ENCODE data around the gene SH3RF1.

DNA sequence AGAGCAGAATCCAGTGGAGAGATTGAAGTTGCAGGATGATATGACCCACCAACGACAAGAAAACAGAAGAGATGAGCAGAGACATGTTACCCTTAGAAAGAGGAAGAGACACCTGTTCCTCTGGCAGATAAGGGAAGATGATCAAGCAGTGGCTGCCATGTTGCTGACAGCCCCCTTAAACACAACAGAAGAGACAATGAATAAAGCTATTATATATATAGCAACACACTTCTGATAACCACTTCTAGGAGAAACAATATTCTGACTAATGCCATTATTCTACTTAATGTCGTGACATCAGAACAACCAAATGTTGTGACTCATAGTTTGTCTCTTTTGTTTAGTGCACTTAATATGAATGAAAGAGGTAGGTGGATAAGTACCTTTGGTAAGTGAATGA is 44.9 kb downstream of the SH3RF1 start:
- no peak for TF ChIP-seq POLR2AphosphoS5 (IDR thresholded peaks at IDR 0.05)
- TF ChIP-seq, protein P1, sequence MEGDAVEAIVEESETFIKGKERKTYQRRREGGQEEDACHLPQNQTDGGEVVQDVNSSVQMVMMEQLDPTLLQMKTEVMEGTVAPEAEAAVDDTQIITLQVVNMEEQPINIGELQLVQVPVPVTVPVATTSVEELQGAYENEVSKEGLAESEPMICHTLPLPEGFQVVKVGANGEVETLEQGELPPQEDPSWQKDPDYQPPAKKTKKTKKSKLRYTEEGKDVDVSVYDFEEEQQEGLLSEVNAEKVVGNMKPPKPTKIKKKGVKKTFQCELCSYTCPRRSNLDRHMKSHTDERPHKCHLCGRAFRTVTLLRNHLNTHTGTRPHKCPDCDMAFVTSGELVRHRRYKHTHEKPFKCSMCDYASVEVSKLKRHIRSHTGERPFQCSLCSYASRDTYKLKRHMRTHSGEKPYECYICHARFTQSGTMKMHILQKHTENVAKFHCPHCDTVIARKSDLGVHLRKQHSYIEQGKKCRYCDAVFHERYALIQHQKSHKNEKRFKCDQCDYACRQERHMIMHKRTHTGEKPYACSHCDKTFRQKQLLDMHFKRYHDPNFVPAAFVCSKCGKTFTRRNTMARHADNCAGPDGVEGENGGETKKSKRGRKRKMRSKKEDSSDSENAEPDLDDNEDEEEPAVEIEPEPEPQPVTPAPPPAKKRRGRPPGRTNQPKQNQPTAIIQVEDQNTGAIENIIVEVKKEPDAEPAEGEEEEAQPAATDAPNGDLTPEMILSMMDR (IDR thresholded peaks at IDR 0.05), result no peak
- TF ChIP-seq POLR2A (IDR thresholded peaks at IDR 0.05), result no peak
